Adrenal gland (tissue), 12 donors: Measurements from ENCODE around the gene ZIC4. TPM values are rescaled to one million over a fixed set of nuclear protein-coding genes. Genes with fewer than 3 reads are reported as not detected.
A peak's percentile ranks its signal among the peaks of the same experiment; 100 is the strongest.

Experiments
- DNase-seq, 7 donors: peaks; one replicate each; pipeline ENCODE4 v3.0.0-alpha.2; 2019 to 2020
- H3K27ac ChIP-seq, 5 donors: fragments of 200-600 bp; sonication (generic) in 4 of 5; 1 replicate in 3 of 5; 2 replicates in 2 of 5; pipeline versions ENCODE4 v1.5.1 to v1.8.0; 2016 to 2020; ENCODE audit warnings: mild to moderate bottlenecking in 1 of 5
- H3K27me3 ChIP-seq: fragments of 200-600 bp; 2 replicates; pipeline ENCODE4 v1.8.0; 2021
- H3K36me3 ChIP-seq, 2 donors: fragments of 200-600 bp; replicated peaks in 1 of 2; 1 replicate in 1 of 2; 2 replicates in 1 of 2; pipeline versions ENCODE4 v1.5.1 to v1.8.0; 2018 to 2022
- H3K4me1 ChIP-seq, 2 donors: fragments of 200-600 bp; replicated peaks in 1 of 2; 1 replicate in 1 of 2; 2 replicates in 1 of 2; pipeline versions ENCODE4 v1.5.1 to v1.8.0; 2018 to 2021
- H3K4me3 ChIP-seq, 4 donors: fragments of 200-600 bp; sonication (generic) in 3 of 4; one replicate each; pipeline ENCODE4 v1.5.1; 2016 to 2018
- H3K9me3 ChIP-seq, 3 donors: fragments of 200-600 bp; sonication (generic) in 1 of 3; replicated peaks in 1 of 3; 1 replicate in 2 of 3; 2 replicates in 1 of 3; pipeline versions ENCODE4 v1.5.1 to v1.8.0; 2016 to 2021
- POLR2A ChIP-seq, 2 donors: fragments of 450-650 bp; IDR thresholded peaks; one replicate each; pipeline ENCODE4 v1.6.1; 2017; ENCODE audit warnings: antibody characterized with exemption in 2 of 2, mild to moderate bottlenecking in 2 of 2, moderate library complexity in 1 of 2
- WGBS, 4 donors: extraction: QIAGEN DNeasy Blood & Tissue Kit in 2 of 4; methylation state at CpG; one replicate each; pipeline versions ENCODE4 v1.1.5 to v1.1.7; 2013 to 2017; 5-methylcytosine and 5-hydroxymethylcytosine counted together
- intact Hi-C, 2 donors: fragments of 100-400 bp; cut with DNase I; formaldehyde crosslinking; loops; one replicate each; pipeline versions ENCODE4 v1.14.1 to v1.15.0; 2022 to 2023
- polyA plus RNA-seq, 3 donors: library from polyadenylated mRNA; stranded (reverse); fragments of 200-250 nt in 2 of 3; fragments of 350-450 nt in 1 of 3; fragmentation: Illumina TruSeq in 1 of 3; extraction: RNeasy Lipid Tissue Mini Kit (QIAGEN cat#74804) in 1 of 3; gene quantifications; one replicate each; pipeline ENCODE4 v1.2.3, GENCODE V29; 2013 to 2014
- total RNA-seq, 9 donors: library from RNA; depleted of rRNA in 4 of 9; stranded (reverse); fragments of >200 nt in 4 of 9; fragments of 120-200 nt in 1 of 9; fragmentation: NEBNext Ultra II Directional in 1 of 9; extraction: Animal tissue kit (Norgen Biotek cat#: 25700) in 1 of 9; gene quantifications; one replicate each; pipeline versions ENCODE4 v1.1.0 to v1.2.4, GENCODE V29; 2013 to 2023
- TF ChIP-seq, protein P1 (sequence below), 6 experiments: fragments of 450-650 bp in 4 of 6; fragments of 200-600 bp in 2 of 6; sonication (generic) in 1 of 6; IDR thresholded peaks; 1 replicate in 5 of 6; 2 replicates in 1 of 6; pipeline versions ENCODE4 v1.5.1 to v1.8.0; 2016 to 2021; ENCODE audit warnings: antibody characterized with exemption in 6 of 6, mild to moderate bottlenecking in 2 of 6, moderate library complexity in 1 of 6
- donor health status: healthy with polysubstance abuse.
- donor health status: Bipolar disorder and iron deficiency.
- donor health status: DM: yes; HTN: yes; CAD: no.
- donor health status: DM: no; HTN: no; CAD: no.
- donor health status: DM: no; HTN: no; CAD: no.
- donor health status: DM: yes; HTN: yes; CAD: no.

The ZIC4 gene
- total and polyA plus RNA-seq, 12 donors, result 0.07 TPM; not detected in 11

- no peak for TF ChIP-seq POLR2A (IDR thresholded peaks at IDR 0.05)
- TF ChIP-seq, protein P1, sequence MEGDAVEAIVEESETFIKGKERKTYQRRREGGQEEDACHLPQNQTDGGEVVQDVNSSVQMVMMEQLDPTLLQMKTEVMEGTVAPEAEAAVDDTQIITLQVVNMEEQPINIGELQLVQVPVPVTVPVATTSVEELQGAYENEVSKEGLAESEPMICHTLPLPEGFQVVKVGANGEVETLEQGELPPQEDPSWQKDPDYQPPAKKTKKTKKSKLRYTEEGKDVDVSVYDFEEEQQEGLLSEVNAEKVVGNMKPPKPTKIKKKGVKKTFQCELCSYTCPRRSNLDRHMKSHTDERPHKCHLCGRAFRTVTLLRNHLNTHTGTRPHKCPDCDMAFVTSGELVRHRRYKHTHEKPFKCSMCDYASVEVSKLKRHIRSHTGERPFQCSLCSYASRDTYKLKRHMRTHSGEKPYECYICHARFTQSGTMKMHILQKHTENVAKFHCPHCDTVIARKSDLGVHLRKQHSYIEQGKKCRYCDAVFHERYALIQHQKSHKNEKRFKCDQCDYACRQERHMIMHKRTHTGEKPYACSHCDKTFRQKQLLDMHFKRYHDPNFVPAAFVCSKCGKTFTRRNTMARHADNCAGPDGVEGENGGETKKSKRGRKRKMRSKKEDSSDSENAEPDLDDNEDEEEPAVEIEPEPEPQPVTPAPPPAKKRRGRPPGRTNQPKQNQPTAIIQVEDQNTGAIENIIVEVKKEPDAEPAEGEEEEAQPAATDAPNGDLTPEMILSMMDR (IDR thresholded peaks at IDR 0.05), result no peak
- no peaks in the 10 kb centered on the region for H3K9me3 ChIP-seq
- 4 to 8% (median 4%) methylated on average over 12 to 52 of the region's 52 CpGs; no CpG with 5 or more reads in 1 of the 4 donors for WGBS, 4 donors
- H3K27me3 ChIP-seq, result peaks cover 96% of the 10 kb centered on the region
- no peak for DNase-seq
- intact Hi-C loops, result no loop called here
- H3K4me1 ChIP-seq, result peaks cover 0 to 32% of the 10 kb centered on the region in 2 donors
- H3K36me3 ChIP-seq, result no peaks in the 10 kb centered on the region
- H3K4me3 ChIP-seq, result peak overlapping the region in 1 of 4 donors; percentile 44
- no peak overlapping the region for H3K27ac ChIP-seq
Observed at GRCh38 chr3:147410116-147410525, 3.8 kb upstream of the ZIC4 start.

DNA sequence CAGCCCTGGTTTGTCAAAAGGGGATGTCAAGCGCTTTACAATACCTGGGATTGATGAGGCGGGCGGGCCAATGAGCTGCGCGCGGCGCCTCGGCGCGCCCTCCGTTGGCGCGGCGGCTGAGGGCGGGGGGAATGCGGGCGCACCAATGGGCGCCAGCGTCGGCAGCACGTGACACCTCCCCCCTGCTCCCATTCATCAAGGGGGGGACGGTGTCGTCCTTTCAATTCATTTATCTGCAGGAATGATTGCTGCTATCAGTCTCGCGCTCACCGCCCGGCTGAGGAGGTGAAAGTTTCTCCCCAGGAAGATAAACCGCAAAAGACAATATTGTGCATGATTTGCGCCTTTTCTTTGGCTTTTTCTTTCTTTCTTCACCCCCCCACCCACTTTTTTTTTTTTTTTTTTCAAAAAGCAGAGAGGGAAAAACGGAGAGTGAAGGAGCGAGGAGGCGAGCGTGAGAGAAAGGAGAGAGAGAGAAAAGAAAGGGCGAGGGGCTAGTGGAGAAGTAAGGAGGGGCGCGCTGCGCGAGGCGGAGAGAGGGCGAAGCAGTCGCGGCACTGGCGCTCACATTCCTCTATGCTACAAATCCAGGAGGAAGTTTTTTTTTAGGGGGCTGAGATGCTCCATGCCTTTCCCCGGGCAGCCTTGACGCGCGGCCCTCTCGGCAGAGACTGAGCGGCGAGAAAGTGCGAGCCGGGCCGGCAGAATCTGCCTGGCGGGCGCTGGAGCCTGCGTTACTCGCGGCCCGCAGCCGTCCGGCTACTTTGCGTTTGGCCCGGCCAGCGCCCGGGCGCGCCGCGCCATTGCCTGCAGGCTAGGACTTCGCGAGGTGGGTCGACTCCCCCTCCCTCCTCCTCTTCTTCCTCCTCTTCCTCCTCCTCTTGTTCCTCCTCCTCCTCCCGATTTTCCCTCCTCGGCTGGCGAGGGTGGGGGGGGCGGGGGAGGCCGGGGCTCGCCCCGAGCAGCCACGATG lies 3.1 kb upstream of the ZIC4 start, which contains the start of gene ZIC1:
ZIC1 (plus strand) TSS at position 223 of the 973 bp plus-strand sequence; CDS start at position 971, 748 bp downstream.
- Histone ChIP-seq H3K9me3 (no peaks in the 10 kb centered on the region), H3K4me3 (peak within 1 kb of the TSS in 1 of 4 donors; percentile 44), H3K27ac (no peak within 1 kb of the TSS), H3K27me3 (peaks cover 96% of the 10 kb centered on the region), H3K4me1 (peaks cover 0 to 32% of the 10 kb centered on the region in 2 donors), H3K36me3 (no peaks in the 10 kb centered on the region)
- 5 to 16% (median 10%) methylated on average over 44 to 80 of the region's 80 CpGs for WGBS, 4 donors
- intact Hi-C loops, result no loop called here
- DNase-seq, result no peak
- TF ChIP-seq, protein P1 (IDR thresholded peaks at IDR 0.05), result no peak
- TF ChIP-seq POLR2A (IDR thresholded peaks at IDR 0.05), result no peak

- 11 to 15% (median 14%) methylated on average over 28 of the region's 28 CpGs for WGBS, 4 donors
- H3K9me3 ChIP-seq, result no peaks in the 10 kb centered on the region
- no peak overlapping the region for H3K4me3 ChIP-seq
- DNase-seq, result peak in 1 of 7 donors; percentile 3
- no peaks in the 10 kb centered on the region for H3K36me3 ChIP-seq
- H3K27me3 ChIP-seq, result peaks cover 99% of the 10 kb centered on the region
- intact Hi-C loops, result no loop called here
- no peak overlapping the region for H3K27ac ChIP-seq
- peaks cover 0 to 29% of the 10 kb centered on the region in 2 donors for H3K4me1 ChIP-seq
- TF ChIP-seq POLR2A (IDR thresholded peaks at IDR 0.05), result no peak
- TF ChIP-seq, protein P1 (IDR thresholded peaks at IDR 0.05), result no peak
Observed at GRCh38 chr3:147408188-147409100, 2.1 kb upstream of the ZIC4 start.
